ENCODE data around the gene FNDC8. TPM values are rescaled to one million over a fixed set of nuclear protein-coding genes. Genes with fewer than 3 reads are reported as not detected.
A peak's percentile ranks its signal among the peaks of the same experiment; 100 is the strongest.

FNDC8 gene
- total and polyA plus RNA-seq, 2 of the 4 experiments (the other 2 are of a cell fraction) = not detected

GRCh38 chr17:35170968-35171771 lies 49.8 kb downstream of the FNDC8 start (continued):
- no peak for TF ChIP-seq MXI1 (IDR thresholded peaks at IDR 0.05; ENCODE audit: borderline replicate concordance, low read depth, low read length)

- BruUV-seq (replicated peaks) = no TSS peak
- Histone ChIP-seq H3K18ac (ENCODE audit: low read depth, low read length) (no peak overlapping the region), H3K27me3 (ENCODE audit: control insufficient read depth, insufficient read depth, low read length) (peaks cover 4% of the 10 kb centered on the region; the same call in 1 of the 2 replicates), H3K23ac (ENCODE audit: low read depth, low read length) (no peak overlapping the region), H3K14ac (replicated peaks; ENCODE audit: low read depth, low read length) (no peak overlapping the region), H4K20me1 (ENCODE audit: insufficient read depth, low read length) (no peaks in the 10 kb centered on the region), H3K79me1 (ENCODE audit: low read depth in 1 of 2, low read length in 2 of 2) (no peaks in the 10 kb centered on the region), H4K8ac (ENCODE audit: low read depth in 2 of 2, low read length in 2 of 2) (no peak overlapping the region), H3K4me1 (ENCODE audit: control insufficient read depth, insufficient read depth, low read length) (peaks cover 4% of the 10 kb centered on the region; the same call in 1 of the 2 replicates), H2AFZ (replicated peaks; ENCODE audit: low read length, poor library complexity) (no peak overlapping the region), H3K9me3 (ENCODE audit: control insufficient read depth, insufficient read depth, low read length) (no peaks in the 10 kb centered on the region), H3K36me3 (ENCODE audit: control insufficient read depth, insufficient read depth, low read length) (no peaks in the 10 kb centered on the region), H3K27ac (ENCODE audit: insufficient read depth, low read length) (no peak overlapping the region), H3K9me1 (ENCODE audit: insufficient read depth, low read length) (0 out of 2 replicates have a peak, but pooled peaks cover 5% of the 10 kb centered on the region), H2BK15ac (ENCODE audit: low read depth, low read length) (no peak overlapping the region), H2AK9ac (replicated peaks; ENCODE audit: low read depth, low read length, poor library complexity) (no peak overlapping the region), H3K4me2 (ENCODE audit: low read depth, low read length) (no peak overlapping the region), H3K9ac (ENCODE audit: low read depth, low read length) (no peak overlapping the region), H3K4ac (ENCODE audit: low read depth, low read length) (no peak overlapping the region), H2BK120ac (ENCODE audit: low read depth, low read length) (no peak overlapping the region), H2BK20ac (ENCODE audit: low read depth, low read length) (no peak overlapping the region), H2AK5ac (ENCODE audit: low read depth, low read length) (no peak overlapping the region), H3K56ac (ENCODE audit: extremely low read depth, insufficient read depth, low read length) (no peak overlapping the region), H2BK5ac (ENCODE audit: low read depth, low read length, poor library complexity, severe bottlenecking) (no peak overlapping the region), H4K91ac (ENCODE audit: insufficient read depth, low read depth, low read length) (no peak overlapping the region), H3K4me3 (ENCODE audit: insufficient read depth, low read depth, low read length) (no peak overlapping the region), H4K5ac (ENCODE audit: low read depth, low read length) (no peak overlapping the region)
- dilution Hi-C loops (cut with HindIII; ENCODE audit: low sequenced_read_pairs, unreplicated experiment) = no loop called here
- whole genome bisulfite sequencing, 2 experiments (ENCODE audit: extremely low coverage in 2 of 2, insufficient read length in 1 of 2) = no CpG with 5 or more reads among the region's 2 CpGs
- ATAC-seq (ENCODE audit: low read depth) = peak; percentile 48
- ChIA-PET CTCF (interaction anchor here (1.0 kb wide), 1 partner anchor 369 kb away, joined by 3 read pairs; no protein-coding TSS in a partner anchor), POLR2A (ENCODE audit: unreplicated experiment) (no interaction called here)
- intact Hi-C loops (cut with micrococcal nuclease) = loop anchor here (1.0 to 10.0 kb wide), 6 partner anchors 70 to 575 kb away; partner anchors contain the start of genes SLFN12 and SLFN5
- DNase-seq = peak; percentile 32
- in situ Hi-C loops (cut with MboI; ENCODE audit: low sequenced_read_pairs) = no loop called here
- TF ChIP-seq RAD21 (IDR thresholded peaks at IDR 0.05; ENCODE audit: low read length) (no peak), NFE2L2 (IDR thresholded peaks at IDR 0.05; ENCODE audit: low read depth, low read length) (no peak), MAFK (IDR thresholded peaks at IDR 0.05; ENCODE audit: low read depth, low read length) (no peak), CEBPB (IDR thresholded peaks at IDR 0.05; ENCODE audit: low read depth, low read length) (peak; percentile 79), BHLHE40 (IDR thresholded peaks at IDR 0.05; ENCODE audit: low read depth, low read length) (no peak), ELK1 (IDR thresholded peaks at IDR 0.05; ENCODE audit: borderline replicate concordance, low read depth, low read length) (no peak), MXI1 (IDR thresholded peaks at IDR 0.05; ENCODE audit: borderline replicate concordance, low read depth, low read length) (no peak), USF2 (IDR thresholded peaks at IDR 0.05; ENCODE audit: low read depth, low read length) (peak; percentile 38; the same call in 1 of the 2 replicates), RCOR1 (IDR thresholded peaks at IDR 0.05; ENCODE audit: insufficient replicate concordance, low read length) (no peak), MAZ (IDR thresholded peaks at IDR 0.05; ENCODE audit: borderline replicate concordance, low read depth, low read length) (no peak)
These were observed 50.4 kb downstream of the FNDC8 start for GRCh38 chr17:35171834-35172233.
